EL (cell line): ENCODE measurements around the gene TSHZ2.
"Not testable (repeated sequence)": the region's sequence is repeated elsewhere in the genome, so short reads cannot be mapped to it uniquely, and the experiment has no call there.

ENCODE experiments used
- DNase-seq: peaks from one replicate; pipeline ENCODE4 v3.0.0-alpha.2; 2016

TSHZ2 gene

GRCh38 chr20:52965380-52965779 lies 6.8 kb upstream of the TSHZ2 start:
- DNase-seq: no peak

GRCh38 chr20:52965819-52966218 lies 6.3 kb upstream of the TSHZ2 start:
- DNase-seq: no peak

GRCh38 chr20:52966543-52966942 lies 5.6 kb upstream of the TSHZ2 start:
- not testable (repeated sequence) for DNase-seq

- DNase-seq: no peak
Measured at GRCh38 chr20:52971498-52972189, 514 bp upstream of the TSHZ2 start.

- DNase-seq: no peak
Measured at GRCh38 chr20:52972965-52973819, 1.0 kb downstream of the TSHZ2 start.

- DNase-seq: no peak
Measured at GRCh38 chr20:52974179-52974594, 2.0 kb downstream of the TSHZ2 start.

- DNase-seq: no peak
Measured at GRCh38 chr20:52975029-52975732, 3.0 kb downstream of the TSHZ2 start.

- no peak for DNase-seq
Measured at GRCh38 chr20:52975803-52976531, 3.8 kb downstream of the TSHZ2 start.

- DNase-seq: no peak
Measured at GRCh38 chr20:52978851-52979250, 6.7 kb downstream of the TSHZ2 start.

GRCh38 chr20:52981051-52981450 lies 8.9 kb downstream of the TSHZ2 start:
- DNase-seq: no peak

- DNase-seq: no peak
Measured at GRCh38 chr20:52983726-52984450, 11.7 kb downstream of the TSHZ2 start.

- no peak for DNase-seq
Measured at GRCh38 chr20:52984451-52984810, 12.3 kb downstream of the TSHZ2 start.

GRCh38 chr20:52985687-52986086 lies 13.5 kb downstream of the TSHZ2 start:
- no peak for DNase-seq

GRCh38 chr20:52987295-52987694 lies 15.1 kb downstream of the TSHZ2 start:
- no peak for DNase-seq

- no peak for DNase-seq
Measured at GRCh38 chr20:52991830-52992229, 19.7 kb downstream of the TSHZ2 start.

GRCh38 chr20:52992632-52993031 lies 20.5 kb downstream of the TSHZ2 start:
- DNase-seq: no peak

- no peak for DNase-seq
Measured at GRCh38 chr20:52993076-52993475, 20.9 kb downstream of the TSHZ2 start.

- no peak for DNase-seq
Measured at GRCh38 chr20:52994184-52994970, 22.2 kb downstream of the TSHZ2 start.

GRCh38 chr20:52996130-52996529 lies 24.0 kb downstream of the TSHZ2 start:
- no peak for DNase-seq

- DNase-seq: no peak
Measured at GRCh38 chr20:52996658-52997057, 24.5 kb downstream of the TSHZ2 start.

GRCh38 chr20:52998268-52998667 lies 26.1 kb downstream of the TSHZ2 start:
- DNase-seq: no peak
